HG03025 (cell line): ENCODE results near the gene SH3RF2.
"Not testable (repeated sequence)": the region's sequence is repeated elsewhere in the genome, so short reads cannot be mapped to it uniquely, and the experiment has no call there.

Experiments
- ATAC-seq: cut with Tn5 transposase; IDR thresholded peaks from one replicate; pipeline ENCODE4 v1.9.1; 2021; ENCODE audit warnings: mild to moderate bottlenecking, moderate library complexity; ENCODE audit not compliant: unreplicated experiment, low FRiP score

SH3RF2 gene, protein sequence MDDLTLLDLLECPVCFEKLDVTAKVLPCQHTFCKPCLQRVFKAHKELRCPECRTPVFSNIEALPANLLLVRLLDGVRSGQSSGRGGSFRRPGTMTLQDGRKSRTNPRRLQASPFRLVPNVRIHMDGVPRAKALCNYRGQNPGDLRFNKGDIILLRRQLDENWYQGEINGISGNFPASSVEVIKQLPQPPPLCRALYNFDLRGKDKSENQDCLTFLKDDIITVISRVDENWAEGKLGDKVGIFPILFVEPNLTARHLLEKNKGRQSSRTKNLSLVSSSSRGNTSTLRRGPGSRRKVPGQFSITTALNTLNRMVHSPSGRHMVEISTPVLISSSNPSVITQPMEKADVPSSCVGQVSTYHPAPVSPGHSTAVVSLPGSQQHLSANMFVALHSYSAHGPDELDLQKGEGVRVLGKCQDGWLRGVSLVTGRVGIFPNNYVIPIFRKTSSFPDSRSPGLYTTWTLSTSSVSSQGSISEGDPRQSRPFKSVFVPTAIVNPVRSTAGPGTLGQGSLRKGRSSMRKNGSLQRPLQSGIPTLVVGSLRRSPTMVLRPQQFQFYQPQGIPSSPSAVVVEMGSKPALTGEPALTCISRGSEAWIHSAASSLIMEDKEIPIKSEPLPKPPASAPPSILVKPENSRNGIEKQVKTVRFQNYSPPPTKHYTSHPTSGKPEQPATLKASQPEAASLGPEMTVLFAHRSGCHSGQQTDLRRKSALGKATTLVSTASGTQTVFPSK

DNA sequence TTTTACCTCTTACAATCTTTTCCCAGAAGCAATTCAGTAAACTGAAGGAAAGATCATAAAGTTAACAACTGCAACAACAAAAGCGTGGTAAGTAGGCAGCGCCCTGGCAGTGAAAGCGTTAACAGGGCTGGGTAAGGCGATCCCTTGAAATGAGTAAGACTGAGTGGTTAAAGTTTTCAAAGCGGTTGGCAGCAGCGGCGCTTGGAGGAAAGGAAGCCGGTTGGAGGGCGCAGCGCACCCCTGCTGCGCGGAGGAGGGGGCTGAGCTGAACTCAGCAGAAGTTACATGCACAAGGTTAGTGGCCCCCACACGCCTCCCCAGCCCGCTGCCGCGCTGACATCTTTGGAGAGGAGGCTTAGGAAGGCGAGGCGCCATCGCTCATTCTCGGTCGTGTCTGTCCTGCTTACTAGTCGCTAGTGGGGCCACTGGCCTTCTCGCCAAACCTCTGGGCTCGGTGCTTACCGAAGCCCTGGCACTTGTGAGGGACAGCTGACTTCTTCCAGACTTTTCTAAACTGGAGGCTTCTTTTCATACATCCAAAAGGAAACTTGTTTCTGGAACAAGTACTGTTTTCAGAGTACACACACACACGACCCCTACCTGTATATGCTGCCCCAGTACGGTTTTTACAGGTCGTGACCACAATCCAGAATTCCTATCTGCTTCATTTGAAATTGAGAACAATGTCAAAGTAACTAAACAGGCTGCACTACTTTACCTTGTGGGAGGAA, at the start of gene SH3RF2:
SH3RF2 (plus strand) TSS at position 178 of the 731 bp plus-strand sequence. CDS start 1,351 bp downstream, outside the sequence.
- no peak for ATAC-seq

DNA sequence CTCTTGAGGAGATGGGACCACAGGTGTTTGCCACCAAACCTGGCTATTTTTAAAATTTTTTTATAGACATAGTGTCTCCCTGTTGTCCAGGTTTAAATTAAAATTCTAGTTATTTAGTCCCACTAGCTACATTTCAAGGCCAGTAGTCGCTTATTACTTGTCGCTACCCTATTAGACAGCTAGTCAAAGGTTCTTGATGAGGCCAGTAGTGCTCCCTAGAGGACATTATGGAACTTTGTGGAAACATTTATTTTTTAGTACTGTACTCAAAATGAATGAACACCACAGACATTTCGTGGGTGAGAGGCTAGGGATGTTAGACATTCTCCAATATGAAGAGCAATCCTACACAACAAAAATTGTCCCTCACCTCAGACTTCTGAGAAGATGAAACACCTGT, 49.2 kb upstream of the SH3RF2 start:
- no peak for ATAC-seq

DNA sequence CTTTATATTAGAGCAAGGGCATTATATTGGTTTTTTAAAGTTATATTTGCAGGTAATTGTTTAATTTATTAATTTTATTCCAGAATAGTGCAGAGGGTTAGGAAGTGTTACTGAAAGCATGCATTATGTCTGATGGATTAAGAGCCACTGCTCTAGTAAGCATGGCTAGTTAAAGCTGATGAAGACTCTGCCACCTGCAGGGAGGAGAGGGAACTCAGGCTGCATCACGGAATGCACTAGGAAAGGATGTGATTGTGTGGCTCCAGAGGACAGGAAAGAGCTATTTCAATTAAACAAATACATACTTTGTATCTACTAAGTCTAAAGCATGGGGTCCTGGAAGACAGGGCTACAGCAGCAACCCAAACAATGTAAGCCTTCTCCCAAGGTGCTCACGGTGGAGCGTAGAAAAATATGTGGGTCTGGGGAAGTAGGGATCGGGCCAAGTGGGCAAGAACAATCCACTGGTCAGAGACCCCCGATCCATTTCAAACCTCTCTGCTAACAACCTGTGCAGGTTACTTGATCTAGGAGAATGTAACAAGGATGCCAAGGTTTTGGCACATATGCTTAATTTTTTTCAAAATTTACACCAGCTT, 48.3 kb upstream of the SH3RF2 start:
- no peak for ATAC-seq

DNA sequence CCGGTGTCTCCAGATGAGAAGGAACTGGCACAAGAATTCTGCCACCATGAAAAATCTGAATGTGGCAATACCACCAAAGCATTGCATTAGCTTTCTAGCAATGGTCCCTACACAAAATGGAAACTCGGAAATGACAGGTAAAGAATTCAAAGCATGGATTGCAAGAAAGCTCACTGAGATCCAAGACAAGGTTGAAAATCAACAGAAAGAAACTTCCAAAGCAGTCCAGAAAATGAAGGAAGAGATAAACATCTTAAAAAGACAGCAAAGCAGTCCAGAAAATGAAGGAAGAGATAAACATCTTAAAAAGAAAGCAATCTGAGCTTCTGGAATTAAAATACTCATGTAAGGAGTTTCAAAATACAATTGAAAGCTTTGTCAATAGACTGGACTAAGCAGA, 46.8 kb upstream of the SH3RF2 start:
- no peak for ATAC-seq

DNA sequence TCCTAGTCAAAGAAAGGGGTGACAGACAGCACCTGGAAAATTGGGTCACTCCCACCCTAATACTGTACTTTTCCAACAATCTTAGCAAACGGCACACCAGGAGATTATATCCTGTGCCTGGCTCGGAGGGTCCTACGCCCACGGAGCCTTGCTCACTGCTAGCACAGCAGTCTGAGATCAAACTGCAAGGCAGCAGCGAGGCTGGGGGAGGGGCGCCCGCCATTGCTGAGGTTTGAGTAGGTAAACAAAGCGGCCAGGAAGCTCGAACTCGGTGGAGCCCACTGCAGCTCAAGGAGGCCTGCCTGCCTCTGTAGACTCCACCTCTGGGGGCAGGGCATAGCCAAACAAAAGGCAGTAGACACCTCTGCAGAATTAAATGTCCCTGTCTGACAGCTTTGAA, 45.0 kb upstream of the SH3RF2 start:
- not testable (repeated sequence) for ATAC-seq

DNA sequence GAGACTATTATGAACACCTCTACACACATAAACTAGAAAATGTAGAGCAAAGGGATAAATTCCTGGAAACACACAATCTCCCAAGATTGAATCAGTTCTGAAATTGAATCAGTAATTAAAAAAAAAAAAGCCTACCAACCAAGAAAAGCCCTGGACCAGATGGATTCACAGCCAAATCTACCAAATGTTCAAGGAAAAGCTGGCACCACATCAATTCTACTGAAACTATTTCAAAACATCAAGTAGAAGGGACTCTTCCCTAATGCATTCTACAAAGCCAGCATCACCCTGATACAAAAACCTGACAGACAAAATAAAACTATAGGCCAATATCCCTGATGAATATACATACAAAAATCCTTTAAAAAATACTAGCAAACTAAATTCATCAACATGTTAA, 38.2 kb upstream of the SH3RF2 start:
- ATAC-seq: no peak

DNA sequence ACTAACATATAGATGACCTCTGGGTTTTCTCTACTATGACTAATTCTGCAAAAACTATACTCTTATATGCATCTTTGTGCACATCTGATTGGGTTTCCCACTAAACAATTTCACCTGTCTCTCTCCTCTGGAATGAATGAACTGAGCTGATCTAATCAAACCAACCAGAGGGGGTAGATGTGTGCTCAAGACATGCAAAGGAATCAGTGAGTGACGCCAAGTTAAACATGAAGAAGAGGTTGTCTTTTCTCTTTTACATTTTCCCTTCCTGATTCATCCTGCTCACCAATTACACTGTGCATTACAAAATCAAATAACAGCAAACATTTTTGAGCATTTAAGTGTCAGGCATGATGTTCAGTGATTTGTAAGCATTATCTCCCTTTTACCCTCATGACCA, 34.0 kb upstream of the SH3RF2 start:
- ATAC-seq: no peak

DNA sequence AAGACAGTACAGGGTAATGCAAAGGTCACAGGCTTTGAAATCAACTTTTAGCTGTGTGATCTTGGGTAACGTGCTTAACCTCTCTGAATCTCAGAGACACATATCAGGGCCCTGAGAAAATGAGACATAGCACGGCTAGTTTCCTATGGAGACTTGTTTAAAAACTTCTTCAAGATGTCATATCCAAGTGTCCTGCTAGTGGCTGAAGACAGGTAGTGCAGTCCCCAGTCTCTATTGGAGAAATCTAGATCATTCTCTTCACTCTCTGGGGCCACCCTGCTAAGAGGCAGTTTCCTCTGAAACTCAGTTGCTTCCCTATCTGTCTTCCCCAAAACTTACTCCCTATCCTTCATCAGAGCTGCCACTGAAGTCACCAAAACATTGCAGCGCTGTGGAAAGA, 33.3 kb upstream of the SH3RF2 start:
- no peak for ATAC-seq

DNA sequence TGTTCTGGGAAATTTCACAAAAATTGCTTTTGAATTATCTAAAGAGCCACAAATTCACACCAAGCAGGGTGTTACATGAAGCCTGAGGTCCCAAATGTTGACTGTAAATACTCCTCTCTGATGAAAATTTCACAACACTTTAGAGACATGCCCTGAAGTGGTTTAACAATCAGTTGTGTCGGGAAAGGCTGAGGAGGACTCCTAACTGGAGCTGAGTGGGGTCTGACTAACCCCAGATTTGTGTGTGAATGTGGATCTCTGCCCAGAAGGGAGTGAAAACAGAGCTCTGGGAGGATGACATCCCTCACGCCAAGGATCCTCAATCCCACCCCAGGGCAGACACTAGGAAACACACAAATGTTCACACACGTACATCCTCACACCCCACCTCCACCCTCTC, 32.5 kb upstream of the SH3RF2 start:
- no peak for ATAC-seq

DNA sequence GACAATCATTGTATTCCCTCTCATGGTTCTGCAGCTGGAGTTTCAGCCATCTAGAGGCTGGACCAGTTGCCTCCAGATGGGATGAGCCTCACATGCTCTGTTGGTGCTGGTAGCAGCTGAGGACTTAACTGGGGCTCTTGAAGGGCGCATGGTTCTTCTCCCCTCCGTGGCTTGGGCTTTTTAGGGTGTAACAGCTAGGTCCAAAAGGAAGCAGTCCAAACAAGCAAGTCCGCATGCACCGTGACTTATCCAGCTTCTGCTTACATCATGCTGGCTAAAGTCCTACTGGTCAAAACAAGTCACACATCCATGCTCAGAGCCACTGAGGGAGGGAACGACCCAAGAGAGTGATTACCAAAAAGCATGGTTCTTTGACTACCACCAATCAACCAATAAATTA, 31.6 kb upstream of the SH3RF2 start:
- no peak for ATAC-seq

DNA sequence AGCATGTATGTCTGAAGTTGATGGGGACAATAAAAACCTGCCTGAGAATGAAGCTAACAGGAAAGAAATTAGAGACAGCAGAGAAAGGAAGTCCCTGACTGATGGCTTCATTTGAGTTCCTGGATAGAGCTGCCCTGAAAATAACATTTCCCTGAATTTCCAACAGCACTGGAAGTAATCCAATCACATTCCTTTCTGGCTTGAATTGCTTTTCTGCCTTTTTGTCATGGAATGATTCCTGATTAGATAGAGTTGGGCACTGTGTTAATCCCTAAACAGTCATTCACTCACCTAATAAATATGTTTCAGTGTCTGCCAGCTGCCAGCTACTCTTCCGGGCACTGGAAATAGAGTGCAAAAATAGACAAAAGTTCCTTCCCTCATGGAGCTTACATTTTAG, 30.0 kb upstream of the SH3RF2 start:
- ATAC-seq: no peak

DNA sequence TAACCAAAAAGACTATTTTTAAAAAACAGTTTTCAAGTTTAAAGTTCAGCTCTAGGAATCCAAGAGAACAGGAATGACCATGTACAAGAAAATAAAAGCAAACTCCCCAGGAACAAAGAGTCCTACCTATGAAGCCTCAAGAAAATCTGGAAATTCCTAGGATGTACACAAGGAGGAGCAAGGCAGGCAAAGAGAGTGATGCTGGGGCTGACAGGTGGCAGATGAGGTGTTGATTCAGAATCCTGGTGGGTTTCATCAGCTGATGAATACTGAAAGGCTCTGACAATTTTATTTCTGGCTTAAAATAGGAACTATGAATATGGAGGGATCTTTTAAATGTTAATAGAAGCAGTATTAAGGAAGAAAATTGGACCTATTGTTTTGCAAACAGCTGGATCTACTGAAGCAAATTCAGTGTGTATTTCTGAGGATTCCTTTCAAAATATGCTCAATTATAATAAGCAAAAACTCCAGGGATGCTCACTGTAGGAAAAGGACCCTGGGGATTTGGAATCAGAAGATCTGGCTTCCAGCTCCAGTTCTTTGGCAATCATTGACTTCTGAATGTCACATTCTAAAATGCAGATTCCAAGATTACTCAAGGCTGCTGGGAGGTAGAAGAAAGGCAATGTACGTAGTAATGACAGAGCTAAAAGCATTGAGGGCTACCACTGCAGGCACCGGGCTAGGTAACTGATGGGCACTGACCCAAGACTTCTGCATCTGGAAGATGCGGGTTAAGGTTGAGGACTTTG, 28.0 kb upstream of the SH3RF2 start:
- ATAC-seq: no peak

DNA sequence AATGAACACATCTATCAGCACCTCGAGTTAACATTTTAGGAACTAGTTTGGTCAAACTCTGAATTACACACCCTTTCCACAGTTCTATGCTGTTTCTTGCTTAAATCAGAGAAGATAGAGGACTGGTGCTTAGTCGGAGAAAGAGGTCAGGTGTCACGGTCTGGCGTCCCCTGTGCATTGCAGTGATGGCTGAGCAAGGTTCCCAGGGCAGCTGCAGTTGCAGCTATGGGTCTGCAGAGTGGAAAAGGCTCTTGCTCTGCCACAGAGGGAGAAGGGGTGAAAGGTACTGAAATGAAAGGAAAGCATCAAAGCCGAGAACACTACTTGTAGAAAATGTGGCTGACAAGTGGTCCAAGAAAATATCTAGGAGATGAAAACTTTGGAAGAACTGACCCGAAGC, 25.2 kb upstream of the SH3RF2 start:
- no peak for ATAC-seq

DNA sequence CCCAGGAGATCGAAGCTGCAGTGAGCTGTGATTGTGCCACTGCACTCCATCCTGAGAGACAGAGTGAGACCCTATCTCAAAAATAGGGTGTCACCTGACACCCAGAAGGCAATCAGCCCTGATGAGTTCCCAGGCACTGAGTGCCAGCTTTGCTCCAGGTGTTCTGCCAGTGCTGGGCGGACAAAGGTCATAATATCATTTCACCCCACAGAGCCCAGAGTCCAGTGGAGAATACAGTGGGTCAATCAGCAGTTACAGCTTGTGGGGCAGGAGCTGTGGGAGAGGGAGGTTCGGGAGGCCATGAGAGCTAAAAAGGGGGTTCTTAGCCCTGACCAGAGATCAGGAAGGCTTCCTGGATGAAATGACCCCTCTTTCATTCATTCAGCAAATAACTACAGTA, 24.4 kb upstream of the SH3RF2 start:
- no peak for ATAC-seq

DNA sequence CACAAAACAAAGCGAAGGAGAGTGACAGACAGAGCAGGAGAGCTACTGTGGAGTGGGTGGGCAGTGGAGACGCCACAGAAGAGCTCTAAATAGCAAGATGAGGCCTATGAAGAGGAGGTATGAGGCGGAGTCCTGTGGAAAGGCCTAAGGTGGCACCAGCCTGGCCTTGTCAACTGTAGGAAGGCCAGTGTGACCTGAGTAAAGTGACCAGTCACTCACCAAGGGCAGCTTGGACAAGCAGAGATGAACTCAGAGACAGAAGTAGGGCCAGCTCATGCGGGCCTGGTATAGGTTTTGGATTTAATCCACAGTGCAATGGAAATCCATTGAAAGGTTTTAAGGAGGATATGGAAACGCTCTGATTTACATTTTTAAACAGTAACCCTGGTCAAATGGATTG, 23.8 kb upstream of the SH3RF2 start:
- ATAC-seq: no peak

DNA sequence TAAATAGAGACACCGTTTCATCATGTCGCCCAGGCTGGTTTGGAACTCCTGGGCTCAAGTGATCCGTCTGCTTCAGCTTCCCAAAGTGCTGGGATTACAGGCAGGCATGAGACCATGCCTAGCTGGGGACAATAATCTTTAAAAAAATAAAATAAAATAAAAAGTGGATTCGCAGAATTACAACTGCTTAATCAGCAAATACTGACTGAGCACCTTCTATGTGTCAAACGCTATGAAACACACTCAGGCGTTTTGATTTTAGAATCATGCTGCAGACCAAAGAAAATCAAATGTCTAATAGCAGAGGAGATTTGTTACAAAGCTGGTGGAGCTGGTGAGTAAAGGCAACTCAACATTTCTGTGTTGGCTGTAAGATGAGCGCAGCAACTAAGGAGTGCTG, 22.7 kb upstream of the SH3RF2 start:
- ATAC-seq: no peak

DNA sequence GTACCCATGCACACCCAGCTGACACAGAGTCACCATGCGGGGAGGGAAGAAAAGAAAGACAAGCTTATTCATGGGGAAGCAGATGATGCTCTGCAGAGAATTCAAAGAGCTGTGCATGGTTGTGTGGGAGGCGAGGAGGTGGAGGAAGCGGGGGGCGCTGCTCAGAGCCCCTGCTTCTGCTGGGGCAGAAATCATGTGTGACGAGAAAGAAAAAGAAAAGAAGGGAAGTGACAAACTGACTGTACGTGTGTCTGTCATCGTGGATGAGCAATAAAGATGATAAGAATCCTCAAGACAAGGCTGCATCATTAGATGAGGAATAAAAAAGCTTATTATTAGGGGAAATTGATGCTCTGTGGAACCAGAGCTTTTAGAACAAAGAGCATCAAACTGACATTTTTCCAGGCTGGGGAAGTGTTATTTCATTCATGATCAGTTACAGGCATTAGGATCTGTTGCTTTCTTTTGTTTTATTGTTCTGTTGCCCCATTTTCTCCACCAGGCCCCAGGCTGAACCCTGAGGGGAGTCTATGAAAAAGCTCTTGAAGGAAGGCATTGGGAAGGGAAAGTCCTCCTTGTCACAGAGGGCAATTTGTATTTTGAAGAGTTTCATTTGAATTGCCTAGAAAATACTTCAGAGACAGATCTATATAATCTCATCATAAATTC, 20.3 kb upstream of the SH3RF2 start:
- no peak for ATAC-seq

DNA sequence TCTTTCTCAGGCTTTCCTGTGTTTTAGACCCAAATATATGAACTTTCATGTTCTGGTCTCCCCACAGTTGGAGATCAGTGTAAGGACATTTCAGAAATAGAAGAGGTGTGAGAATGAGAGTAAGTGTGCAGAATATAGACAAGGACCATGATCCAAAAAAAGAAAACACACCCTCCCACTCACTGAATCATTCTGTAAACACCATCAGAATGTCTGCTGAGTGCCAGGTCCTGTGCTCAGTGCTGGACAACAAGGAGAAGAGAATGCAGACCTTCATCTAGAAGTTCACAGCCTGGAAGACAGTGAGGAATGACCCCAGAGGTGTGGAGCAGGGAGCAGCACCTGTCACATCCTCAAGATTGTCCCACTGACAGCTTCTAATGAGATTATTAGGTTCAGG, 19.1 kb upstream of the SH3RF2 start:
- ATAC-seq: no peak

DNA sequence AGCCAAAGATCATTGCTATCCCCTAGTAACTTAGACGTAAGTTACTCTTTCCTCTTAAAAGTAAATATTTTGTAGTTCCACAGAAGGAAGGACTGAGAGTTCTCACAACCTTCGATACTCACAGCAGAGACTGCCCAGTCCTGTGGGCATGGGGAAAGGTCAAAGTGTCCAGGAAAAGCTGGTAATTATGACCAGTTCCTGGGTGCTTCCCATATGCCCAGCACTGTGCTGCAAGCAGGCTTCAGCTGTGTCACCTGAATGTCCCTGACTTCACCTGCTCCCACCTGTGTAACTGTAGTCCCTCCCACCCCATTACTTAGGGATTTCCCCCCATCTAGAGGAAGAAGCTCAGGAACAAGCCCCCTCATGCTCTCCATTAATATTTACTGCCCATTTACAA, 18.0 kb upstream of the SH3RF2 start:
- no peak for ATAC-seq

DNA sequence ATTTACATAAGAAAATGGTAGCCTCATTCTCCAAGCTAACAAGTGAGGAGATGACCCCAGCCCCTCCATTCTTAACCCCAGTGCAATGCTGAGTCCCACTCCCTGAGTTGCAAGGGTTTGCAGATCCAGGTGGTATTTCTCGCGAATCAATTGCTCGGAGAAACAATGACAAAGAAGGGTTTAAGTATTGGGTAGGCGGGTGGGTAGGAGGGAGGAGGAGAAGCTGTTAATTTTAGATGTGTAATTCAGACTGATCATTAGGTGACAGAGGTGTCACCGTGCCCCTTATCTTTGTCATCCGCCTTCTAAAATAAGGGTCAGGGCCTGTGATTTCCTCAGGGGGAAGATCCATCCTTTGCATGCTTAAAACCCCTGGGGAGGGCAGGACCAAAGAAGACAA, 17.0 kb upstream of the SH3RF2 start:
- no peak for ATAC-seq
